Heart left ventricle (tissue), 16 donors: ENCODE measurements around the gene COG2. TPM values are rescaled to one million over a fixed set of nuclear protein-coding genes. Genes with fewer than 3 reads are reported as not detected.
A peak's percentile ranks its signal among the peaks of the same experiment; 100 is the strongest.

Source experiments
- ATAC-seq, 4 donors: fragments of 200-7000 bp; cut with Tn5 transposase; one replicate each; pipeline ENCODE4 v1.9.1; 2020 to 2022; ENCODE audit warnings: moderate library complexity in 4 of 4, mild to moderate bottlenecking in 3 of 4, moderate number of reproducible peaks in 1 of 4
- DNase-seq, 5 donors: peaks; one replicate each; pipeline ENCODE4 v3.0.0-alpha.2; 2020
- H3K27ac ChIP-seq, 12 donors: fragments of 200-600 bp; sonication (generic) in 4 of 12; one replicate each; pipeline versions ENCODE4 v1.5.0 to v1.8.0; 2016 to 2022; ENCODE audit warnings: mild to moderate bottlenecking in 2 of 12
- H3K27me3 ChIP-seq, 9 donors: fragments of 200-600 bp; sonication (generic) in 2 of 9; one replicate each; pipeline versions ENCODE4 v1.5.1 to v1.8.0; 2016 to 2022; ENCODE audit warnings: mild to moderate bottlenecking in 3 of 9
- H3K36me3 ChIP-seq, 9 donors: fragments of 200-600 bp; sonication (generic) in 2 of 9; one replicate each; pipeline versions ENCODE4 v1.5.0 to v1.8.0; 2018 to 2022; ENCODE audit warnings: mild to moderate bottlenecking in 2 of 9
- H3K4me1 ChIP-seq, 12 donors: fragments of 200-600 bp; sonication (generic) in 4 of 12; one replicate each; pipeline versions ENCODE4 v1.5.0 to v1.8.0; 2016 to 2022; ENCODE audit warnings: mild to moderate bottlenecking in 3 of 12
- H3K4me3 ChIP-seq, 12 donors: fragments of 200-600 bp; sonication (generic) in 4 of 12; one replicate each; pipeline versions ENCODE4 v1.5.0 to v1.8.0; 2017 to 2022; ENCODE audit warnings: mild to moderate bottlenecking in 9 of 12, moderate library complexity in 4 of 12
- H3K9me3 ChIP-seq, 12 donors: fragments of 200-600 bp; sonication (generic) in 4 of 12; one replicate each; pipeline versions ENCODE4 v1.5.0 to v1.8.0; 2016 to 2022; ENCODE audit warnings: mild to moderate bottlenecking in 1 of 12
- POLR2A ChIP-seq, 2 donors: fragments of 450-650 bp; IDR thresholded peaks; one replicate each; pipeline ENCODE4 v1.6.1; 2017; ENCODE audit warnings: antibody characterized with exemption in 2 of 2, mild to moderate bottlenecking in 2 of 2, moderate library complexity in 2 of 2
- WGBS, 4 donors: extraction: QIAGEN DNeasy Blood & Tissue Kit in 2 of 4; methylation state at CpG; one replicate each; pipeline versions ENCODE4 v1.1.5 to v1.1.7; 2013 to 2018; 5-methylcytosine and 5-hydroxymethylcytosine counted together
- intact Hi-C, 10 donors: fragments of 100-400 bp; cut with DNase I; formaldehyde crosslinking; loops; one replicate each; pipeline versions ENCODE4 v1.11.1 to v1.14.2; 2022
- polyA plus RNA-seq, 2 donors: library from polyadenylated mRNA; stranded (reverse); fragments of 200-250 nt; gene quantifications; one replicate each; pipeline ENCODE4 v1.2.3, GENCODE V29; 2013
- total RNA-seq, 9 donors: library from RNA; depleted of rRNA in 2 of 9; stranded (reverse); fragments of >200 nt in 2 of 9; fragmentation: NEBNext Ultra II Directional in 3 of 9; extraction: Animal tissue kit (Norgen Biotek cat#: 25700) in 3 of 9; gene quantifications; one replicate each; pipeline versions ENCODE4 v1.1.0 to v1.2.4, GENCODE V29; 2016 to 2023
- TF ChIP-seq, protein P1 (sequence below), 12 donors: fragments of 200-600 bp; sonication (generic) in 4 of 12; IDR thresholded peaks; one replicate each; pipeline versions ENCODE4 v1.5.0 to v1.8.0; 2018 to 2022; ENCODE audit warnings: antibody characterized with exemption in 12 of 12, mild to moderate bottlenecking in 5 of 12
- donor health status: ischemic (EF 13 %, LVEDD 7.1; RV severe dilation, severe dysfunction).
- donor health status: healthy with polysubstance abuse.
- donor health status: DM: no; HTN: yes; CAD: no.
- donor health status: DM: no; HTN: no; CAD: no.
- donor health status: ischemic (EF 25% LVEDD 6.9; RV normal size, moderate dysfunction).
- donor health status: ischemic (EF 25% LVEDD 5.7; RV mildly dilated, moderate dysfunction).
- donor health status: healthy.
- donor health status: DM: yes; HTN: yes; CAD: no.
- donor health status: ischemic (EF 35%, LVEDD 5.7; RV mildly dilated, moderate dysfunction).
- donor health status: nonischemic (EF 11% LVEDD 7.7; RV severe dilation, severe dysfunction).
- donor health status: DM: yes; HTN: yes; CAD: no.
- donor health status: PGD.
- donor health status: ischemic (EF 29% LVEDD 5.4; RV normal size, mild dysfunction).
- donor health status: nonischemic (EF 23%, LVEDD 6.1; RV moderate dilation, normal function).

The COG2 gene
- total and polyA plus RNA-seq, 11 donors = 9.2 to 31.4 (median 25.1) TPM

DNA sequence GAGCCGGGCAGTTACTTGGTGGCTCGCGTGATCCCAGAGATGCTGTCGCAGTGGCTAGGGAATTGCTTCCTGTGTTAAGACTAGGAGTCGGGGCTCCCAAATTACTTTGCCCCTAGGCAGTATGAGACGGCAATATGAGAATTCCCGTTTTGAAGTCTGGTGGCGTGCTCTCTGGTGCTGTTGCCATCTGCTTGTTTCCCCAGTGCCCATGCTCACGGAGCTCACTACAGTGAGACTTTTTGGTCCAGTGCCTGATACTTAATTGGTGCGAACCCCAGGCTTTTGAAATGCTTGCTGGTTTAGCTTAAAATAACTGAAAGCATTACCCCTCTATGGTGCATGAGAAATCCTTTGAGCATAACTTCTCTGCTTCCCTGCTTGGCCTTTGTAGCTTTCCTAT lies 49.3 kb downstream of the COG2 start:
- H3K4me3 ChIP-seq = no peak overlapping the region
- no peak overlapping the region for H3K27ac ChIP-seq
- H3K9me3 ChIP-seq = no peaks in the 10 kb centered on the region
- TF ChIP-seq, protein P1, sequence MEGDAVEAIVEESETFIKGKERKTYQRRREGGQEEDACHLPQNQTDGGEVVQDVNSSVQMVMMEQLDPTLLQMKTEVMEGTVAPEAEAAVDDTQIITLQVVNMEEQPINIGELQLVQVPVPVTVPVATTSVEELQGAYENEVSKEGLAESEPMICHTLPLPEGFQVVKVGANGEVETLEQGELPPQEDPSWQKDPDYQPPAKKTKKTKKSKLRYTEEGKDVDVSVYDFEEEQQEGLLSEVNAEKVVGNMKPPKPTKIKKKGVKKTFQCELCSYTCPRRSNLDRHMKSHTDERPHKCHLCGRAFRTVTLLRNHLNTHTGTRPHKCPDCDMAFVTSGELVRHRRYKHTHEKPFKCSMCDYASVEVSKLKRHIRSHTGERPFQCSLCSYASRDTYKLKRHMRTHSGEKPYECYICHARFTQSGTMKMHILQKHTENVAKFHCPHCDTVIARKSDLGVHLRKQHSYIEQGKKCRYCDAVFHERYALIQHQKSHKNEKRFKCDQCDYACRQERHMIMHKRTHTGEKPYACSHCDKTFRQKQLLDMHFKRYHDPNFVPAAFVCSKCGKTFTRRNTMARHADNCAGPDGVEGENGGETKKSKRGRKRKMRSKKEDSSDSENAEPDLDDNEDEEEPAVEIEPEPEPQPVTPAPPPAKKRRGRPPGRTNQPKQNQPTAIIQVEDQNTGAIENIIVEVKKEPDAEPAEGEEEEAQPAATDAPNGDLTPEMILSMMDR (IDR thresholded peaks at IDR 0.05) = no peak
- TF ChIP-seq POLR2A (IDR thresholded peaks at IDR 0.05) = no peak
- no peaks in the 10 kb centered on the region for H3K27me3 ChIP-seq
- H3K36me3 ChIP-seq = peaks cover 6 to 81% (median 76%) of the 10 kb centered on the region in 9 donors
- WGBS, 4 donors = 94 to 97% (median 95%) methylated on average over 10 of the region's 10 CpGs
- ATAC-seq = no peak
- DNase-seq = no peak
- H3K4me1 ChIP-seq = peaks cover 0 to 6% (median 0%) of the 10 kb centered on the region in 12 donors
- intact Hi-C loops = no loop called here

- no peak overlapping the region for H3K27ac ChIP-seq
- TF ChIP-seq, protein P1 (IDR thresholded peaks at IDR 0.05) = no peak
- TF ChIP-seq POLR2A (IDR thresholded peaks at IDR 0.05) = no peak
- no peaks in the 10 kb centered on the region for H3K9me3 ChIP-seq
- peaks cover 3 to 65% (median 60%) of the 10 kb centered on the region in 9 donors for H3K36me3 ChIP-seq
- WGBS, 4 donors = 84 to 87% (median 86%) methylated on average over 6 of the region's 6 CpGs
- ATAC-seq (no peak), DNase-seq (no peak)
- no peaks in the 10 kb centered on the region for H3K27me3 ChIP-seq
- no peak overlapping the region for H3K4me3 ChIP-seq
- intact Hi-C loops = no loop called here
- peaks cover 0 to 15% (median 0%) of the 10 kb centered on the region in 12 donors for H3K4me1 ChIP-seq
Observed at GRCh38 chr1:230693221-230693620, 50.9 kb downstream of the COG2 start.

- ATAC-seq (peak in 1 of 4 donors; percentile 16), DNase-seq (no peak)
- H3K27ac ChIP-seq = no peak overlapping the region
- H3K9me3 ChIP-seq = no peaks in the 10 kb centered on the region
- TF ChIP-seq, protein P1 (IDR thresholded peaks at IDR 0.05) = no peak
- TF ChIP-seq POLR2A (IDR thresholded peaks at IDR 0.05) = no peak
- H3K36me3 ChIP-seq = peaks cover 3 to 59% (median 54%) of the 10 kb centered on the region in 9 donors
- H3K27me3 ChIP-seq = no peaks in the 10 kb centered on the region
- H3K4me3 ChIP-seq = no peak overlapping the region
- peaks cover 0 to 15% (median 0%) of the 10 kb centered on the region in 12 donors for H3K4me1 ChIP-seq
- intact Hi-C loops = no loop called here
- WGBS, 4 donors = 75 to 78% (median 77%) methylated on average over 8 of the region's 8 CpGs
Observed at GRCh38 chr1:230693777-230694176, 51.5 kb downstream of the COG2 start.

DNA sequence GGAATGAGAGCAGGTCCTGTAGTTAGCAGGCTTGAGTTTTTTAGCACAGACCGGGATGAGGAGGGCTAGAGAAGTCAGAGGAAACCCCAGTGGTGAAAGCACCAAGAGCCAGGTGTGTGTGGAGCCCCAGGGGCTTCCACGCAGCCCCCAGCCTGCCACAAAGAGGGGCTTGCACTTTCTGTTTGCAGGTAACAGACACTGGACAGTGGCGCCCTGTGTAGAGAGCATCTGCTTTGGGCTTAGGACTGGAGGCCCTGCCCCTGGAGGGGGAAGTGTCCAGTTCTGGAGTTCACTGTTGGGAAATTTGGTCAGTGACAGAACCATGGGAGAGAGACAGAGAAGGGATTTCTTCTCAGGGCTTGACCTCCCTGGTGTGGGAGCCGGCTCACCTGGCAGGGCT lies 52.2 kb downstream of the COG2 start:
- intact Hi-C loops = no loop called here
- no peak for TF ChIP-seq POLR2A (IDR thresholded peaks at IDR 0.05)
- TF ChIP-seq, protein P1 (IDR thresholded peaks at IDR 0.05) = no peak
- ATAC-seq = peak in 2 of 4 donors; percentile 9 to 12

More for the DNA sequence above, 52.2 kb downstream of the COG2 start:
- H3K9me3 ChIP-seq = no peaks in the 10 kb centered on the region
- peaks cover 3 to 52% (median 47%) of the 10 kb centered on the region in 9 donors for H3K36me3 ChIP-seq
- H3K4me1 ChIP-seq = peaks cover 0 to 15% (median 0%) of the 10 kb centered on the region in 12 donors
- H3K27me3 ChIP-seq = no peaks in the 10 kb centered on the region
- DNase-seq = no peak
- WGBS, 4 donors = 89 to 96% (median 92%) methylated on average over 4 of the region's 4 CpGs
- H3K27ac ChIP-seq = no peak overlapping the region
- H3K4me3 ChIP-seq = no peak overlapping the region
